ENCODE data around the gene ATAD3C.
A peak's percentile ranks its signal among the peaks of the same experiment; 100 is the strongest.
"Not testable (repeated sequence)": the region's sequence is repeated elsewhere in the genome, so short reads cannot be mapped to it uniquely, and the experiment has no call there.

ATAD3C gene

DNA sequence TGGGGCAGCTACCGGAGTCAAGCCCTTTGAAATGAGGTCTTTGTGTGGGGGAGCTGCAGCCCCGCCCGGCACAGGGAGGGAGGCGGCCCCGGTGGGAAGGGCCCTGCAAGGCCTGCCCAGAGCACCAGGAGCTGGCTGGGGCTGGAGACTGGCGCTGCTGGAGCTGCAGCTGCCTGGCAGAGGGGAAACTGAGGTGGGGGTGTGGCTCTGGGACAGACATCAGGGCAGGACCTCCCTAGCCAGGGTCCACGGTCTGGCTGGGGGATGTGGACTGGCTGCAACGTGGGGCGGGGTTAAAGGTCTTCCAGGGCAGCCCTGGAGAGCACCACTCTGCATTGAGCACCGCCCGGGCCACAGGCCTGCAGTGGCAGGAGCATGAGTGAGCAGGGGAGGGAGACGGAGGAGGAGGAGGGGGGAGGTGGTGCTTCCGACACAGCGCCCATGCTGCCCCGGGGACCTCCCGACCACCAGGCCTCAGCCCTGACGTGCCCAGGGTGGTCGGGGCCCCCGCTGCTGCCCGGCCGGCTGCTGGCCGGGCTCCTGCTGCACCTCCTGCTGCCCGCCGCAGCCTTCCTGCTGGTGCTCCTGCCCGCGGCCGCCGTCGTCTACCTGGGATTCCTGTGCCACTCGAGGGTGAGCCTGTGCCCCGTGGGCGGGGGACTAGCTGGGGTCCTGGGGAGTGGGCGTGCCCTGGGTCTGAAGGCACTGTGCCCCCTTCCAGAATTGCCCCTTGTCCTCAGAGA, 23.6 kb upstream of the ATAD3C start:
- H3K4me3 ChIP-seq (ENCODE audit: low read depth, low read length) = no peak overlapping the region
- DNase-seq (ENCODE audit: low read depth) = no peak
- TF ChIP-seq, protein P1, sequence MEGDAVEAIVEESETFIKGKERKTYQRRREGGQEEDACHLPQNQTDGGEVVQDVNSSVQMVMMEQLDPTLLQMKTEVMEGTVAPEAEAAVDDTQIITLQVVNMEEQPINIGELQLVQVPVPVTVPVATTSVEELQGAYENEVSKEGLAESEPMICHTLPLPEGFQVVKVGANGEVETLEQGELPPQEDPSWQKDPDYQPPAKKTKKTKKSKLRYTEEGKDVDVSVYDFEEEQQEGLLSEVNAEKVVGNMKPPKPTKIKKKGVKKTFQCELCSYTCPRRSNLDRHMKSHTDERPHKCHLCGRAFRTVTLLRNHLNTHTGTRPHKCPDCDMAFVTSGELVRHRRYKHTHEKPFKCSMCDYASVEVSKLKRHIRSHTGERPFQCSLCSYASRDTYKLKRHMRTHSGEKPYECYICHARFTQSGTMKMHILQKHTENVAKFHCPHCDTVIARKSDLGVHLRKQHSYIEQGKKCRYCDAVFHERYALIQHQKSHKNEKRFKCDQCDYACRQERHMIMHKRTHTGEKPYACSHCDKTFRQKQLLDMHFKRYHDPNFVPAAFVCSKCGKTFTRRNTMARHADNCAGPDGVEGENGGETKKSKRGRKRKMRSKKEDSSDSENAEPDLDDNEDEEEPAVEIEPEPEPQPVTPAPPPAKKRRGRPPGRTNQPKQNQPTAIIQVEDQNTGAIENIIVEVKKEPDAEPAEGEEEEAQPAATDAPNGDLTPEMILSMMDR (IDR thresholded peaks at IDR 0.05; ENCODE audit: low read depth, low read length, missing control alignments) = no peak
- in situ Hi-C loops (cut with HindIII; ENCODE audit: low sequenced_read_pairs) = no loop called here

DNA sequence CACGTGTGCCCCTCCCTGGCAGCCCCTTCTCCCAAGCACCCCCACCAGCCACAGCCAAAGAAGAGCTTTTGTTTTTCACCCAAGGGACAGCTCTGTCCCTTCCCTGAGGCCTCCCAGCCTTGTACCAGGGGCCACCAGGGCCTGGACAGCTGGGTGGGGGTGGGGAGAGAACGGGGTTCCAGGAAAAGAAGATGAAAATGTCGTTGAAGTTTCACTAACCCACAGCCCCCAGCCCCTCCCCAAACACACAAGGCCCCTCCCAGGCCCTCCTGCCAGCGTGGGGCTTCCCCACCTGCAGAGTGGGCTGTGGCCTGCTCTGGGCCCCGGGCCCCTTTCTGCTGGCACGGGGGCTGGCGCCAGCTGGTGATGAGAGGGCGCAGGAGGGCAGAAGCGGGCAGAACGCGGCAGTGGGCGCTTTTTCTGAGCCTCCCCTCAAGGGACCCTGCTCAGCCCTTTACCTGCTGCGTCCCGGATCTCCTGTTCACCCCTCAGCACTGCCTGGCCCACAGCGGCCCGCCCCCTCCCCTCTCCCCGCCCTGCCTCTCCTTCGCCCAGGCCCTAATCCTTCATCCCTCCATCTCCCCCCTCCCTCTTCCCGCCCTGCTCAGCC, 22.9 kb upstream of the ATAD3C start:
- no peak for DNase-seq (ENCODE audit: low read depth)
- no peak overlapping the region for H3K4me3 ChIP-seq (ENCODE audit: low read depth, low read length)
- in situ Hi-C loops (cut with HindIII; ENCODE audit: low sequenced_read_pairs) = no loop called here
- TF ChIP-seq, protein P1 (IDR thresholded peaks at IDR 0.05; ENCODE audit: low read depth, low read length, missing control alignments) = no peak

DNA sequence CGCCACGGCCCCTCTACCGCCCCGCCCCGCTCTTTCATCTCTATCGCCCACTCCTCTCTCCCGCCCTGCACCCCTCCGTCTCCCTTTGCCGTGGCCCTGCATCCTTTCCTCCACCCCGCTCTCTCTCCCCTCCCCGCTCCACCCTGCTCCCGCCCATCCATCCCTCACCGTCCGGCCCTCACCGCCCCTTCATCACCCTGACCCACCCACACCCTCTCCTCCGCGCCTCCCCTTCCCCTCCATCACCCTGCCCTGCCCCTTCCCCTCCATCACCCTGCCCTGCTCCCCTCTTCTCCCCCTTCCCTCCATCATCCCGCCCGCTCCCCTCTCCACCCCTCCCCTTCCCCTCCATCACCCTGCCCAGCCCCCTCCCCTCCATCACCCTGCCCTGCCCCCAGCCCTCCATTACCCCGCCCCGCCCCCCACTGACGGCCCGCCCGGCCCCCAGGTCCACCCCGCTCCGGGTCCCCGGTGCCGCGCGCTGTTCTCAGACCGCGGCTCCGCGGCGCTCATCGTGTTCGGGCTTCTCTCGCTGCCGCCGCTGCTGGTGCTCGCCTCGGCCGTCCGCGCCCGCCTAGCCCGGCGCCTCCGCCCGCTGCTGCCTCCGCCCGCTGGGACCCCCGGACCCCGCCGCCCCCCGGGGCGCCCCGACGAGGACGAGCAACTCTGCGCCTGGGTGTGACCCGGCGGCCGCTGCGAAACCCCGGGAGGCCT, 22.2 kb upstream of the ATAD3C start:
- TF ChIP-seq, protein P1 (IDR thresholded peaks at IDR 0.05; ENCODE audit: low read depth, low read length, missing control alignments) = no peak
- DNase-seq (ENCODE audit: low read depth) = no peak
- in situ Hi-C loops (cut with HindIII; ENCODE audit: low sequenced_read_pairs) = no loop called here
- peak overlapping the region; percentile 41 for H3K4me3 ChIP-seq (ENCODE audit: low read depth, low read length)

DNA sequence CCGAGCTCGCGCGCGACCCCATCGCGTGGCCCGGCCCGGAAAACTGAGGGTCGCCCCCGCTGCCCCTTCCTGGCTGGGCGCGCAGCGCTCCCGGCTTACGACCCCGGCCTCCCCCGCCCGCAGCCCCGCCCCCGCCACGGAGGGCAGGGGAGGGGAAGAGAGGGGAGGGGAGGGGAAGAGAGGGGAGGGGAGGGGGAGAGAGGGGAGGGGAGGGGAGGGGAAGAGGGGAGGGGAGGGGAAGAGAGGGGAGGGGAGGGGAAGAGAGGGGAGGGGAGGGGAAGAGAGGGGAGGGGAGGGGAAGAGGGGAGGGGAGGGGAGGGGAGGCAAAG, 21.7 kb upstream of the ATAD3C start:
- TF ChIP-seq, protein P1 (IDR thresholded peaks at IDR 0.05; ENCODE audit: low read depth, low read length, missing control alignments) = no peak
- peak overlapping the region; percentile 41 for H3K4me3 ChIP-seq (ENCODE audit: low read depth, low read length)
- DNase-seq (ENCODE audit: low read depth) = no peak

DNA sequence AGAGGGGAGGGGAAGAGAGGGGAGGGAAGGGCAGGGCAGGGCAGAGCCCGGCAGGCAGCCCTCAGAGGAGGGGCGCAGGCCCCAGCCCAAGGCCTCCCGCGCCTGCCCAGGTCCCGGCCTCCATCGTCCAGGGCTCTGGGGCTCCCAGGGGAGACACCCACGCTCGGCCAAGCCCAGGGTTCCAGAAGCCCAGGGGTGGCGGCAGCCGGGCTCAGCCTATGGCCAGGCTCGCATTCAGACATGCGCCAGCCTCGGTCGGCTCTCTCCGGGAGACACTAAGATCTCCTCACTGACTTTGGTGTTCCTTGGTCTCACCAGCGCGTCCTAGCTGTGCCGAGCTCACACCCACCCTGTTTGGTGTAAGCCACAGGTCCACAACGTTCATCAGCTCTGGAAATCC, 21.3 kb upstream of the ATAD3C start:
- TF ChIP-seq, protein P1 (IDR thresholded peaks at IDR 0.05; ENCODE audit: low read depth, low read length, missing control alignments) = no peak
- no peak for DNase-seq (ENCODE audit: low read depth)
- in situ Hi-C loops (cut with HindIII; ENCODE audit: low sequenced_read_pairs) = no loop called here
- H3K4me3 ChIP-seq (ENCODE audit: low read depth, low read length) = no peak overlapping the region

More for the DNA sequence above, 21.7 kb upstream of the ATAD3C start:
- in situ Hi-C loops (cut with HindIII; ENCODE audit: low sequenced_read_pairs) = no loop called here

DNA sequence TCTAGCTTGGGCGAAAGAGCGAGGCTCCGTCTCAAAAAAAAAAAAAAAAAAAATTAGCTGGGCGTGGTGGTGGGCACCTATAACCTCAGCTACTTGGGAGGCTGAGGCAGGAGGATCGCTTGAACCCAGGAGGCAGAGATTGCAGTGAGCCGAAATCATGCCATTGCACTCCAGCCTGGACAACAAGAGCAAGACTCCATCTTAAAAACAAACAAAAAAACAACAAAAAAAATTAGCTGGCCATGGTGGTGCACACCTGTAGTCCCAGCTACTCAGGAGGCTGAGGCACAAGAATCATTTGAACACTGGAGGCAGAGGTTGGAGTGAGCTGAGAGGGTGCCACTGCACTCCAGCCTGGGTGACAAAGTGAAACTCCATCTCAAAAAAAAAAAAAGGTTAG, 20.5 kb upstream of the ATAD3C start:
- DNase-seq (ENCODE audit: low read depth); in situ Hi-C loops (cut with HindIII; ENCODE audit: low sequenced_read_pairs); H3K4me3 ChIP-seq (ENCODE audit: low read depth, low read length): not testable (repeated sequence)

DNA sequence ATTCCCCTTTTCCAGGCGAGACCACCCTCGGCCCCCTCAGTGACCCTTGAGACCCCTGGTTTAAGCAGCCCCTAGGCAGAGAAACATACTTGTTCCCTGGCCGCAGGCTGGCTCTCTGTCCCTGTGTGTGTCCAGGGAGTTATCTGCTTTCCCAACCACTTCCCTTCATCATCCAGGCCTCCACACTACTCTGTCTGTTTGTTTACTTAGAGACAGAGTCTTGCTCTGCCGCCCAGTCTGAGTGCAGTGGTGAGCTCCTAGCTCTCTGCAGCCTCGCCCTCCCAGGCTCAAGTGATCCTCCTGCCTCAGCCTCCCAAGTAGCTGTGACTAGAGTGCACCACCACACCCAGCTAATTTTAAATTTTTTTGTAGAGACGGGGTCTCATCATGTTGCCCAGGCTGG, 19.8 kb upstream of the ATAD3C start:
- in situ Hi-C loops (cut with HindIII; ENCODE audit: low sequenced_read_pairs) = no loop called here
- DNase-seq (ENCODE audit: low read depth) = no peak
- no peak overlapping the region for H3K4me3 ChIP-seq (ENCODE audit: low read depth, low read length)
- TF ChIP-seq, protein P1 (IDR thresholded peaks at IDR 0.05; ENCODE audit: low read depth, low read length, missing control alignments) = no peak

All from astrocyte of the cerebellum (primary cell).